IPS-NIHi7 (cell line): ENCODE data around the gene CDC14C.
"Not testable (repeated sequence)": the region's sequence is repeated elsewhere in the genome, so short reads cannot be mapped to it uniquely, and the experiment has no call there.

Experiments
- DNase-seq: peaks from one replicate; pipeline ENCODE4 v3.0.0; 2012; ENCODE audit warnings: mixed read lengths; ENCODE audit errors: extremely low spot score

Gene CDC14C

DNA sequence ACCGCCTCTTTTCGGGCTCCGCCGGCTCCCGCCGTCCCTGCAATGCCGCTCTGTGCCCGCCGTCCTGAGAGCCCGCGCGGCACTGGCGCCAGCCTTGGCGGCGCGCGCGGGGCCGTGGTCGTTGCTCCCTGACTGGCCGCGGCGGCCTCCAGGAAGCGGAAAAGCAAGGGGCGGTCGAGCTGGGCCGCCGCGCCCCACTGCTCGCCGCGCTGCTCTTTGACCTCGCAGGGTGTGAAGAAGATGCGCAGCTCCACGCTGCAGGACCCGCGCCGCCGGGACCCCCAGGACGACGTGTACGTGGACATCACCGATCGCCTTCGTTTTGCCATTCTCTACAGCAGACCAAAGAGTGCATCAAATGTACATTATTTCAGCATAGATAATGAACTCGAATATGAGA is at the start of gene CDC14C:
Gene CDC14C (plus strand): TSS at position 115 of the 400 bp plus-strand sequence. CDS start 126 bp downstream, at position 241.
- no peak for DNase-seq

- DNase-seq, result peak; percentile 57
Measured at GRCh38 chr7:48875045-48875916, 49.1 kb upstream of the CDC14C start.

- DNase-seq, result no peak
Measured at GRCh38 chr7:48876087-48876486, 48.3 kb upstream of the CDC14C start.

DNA sequence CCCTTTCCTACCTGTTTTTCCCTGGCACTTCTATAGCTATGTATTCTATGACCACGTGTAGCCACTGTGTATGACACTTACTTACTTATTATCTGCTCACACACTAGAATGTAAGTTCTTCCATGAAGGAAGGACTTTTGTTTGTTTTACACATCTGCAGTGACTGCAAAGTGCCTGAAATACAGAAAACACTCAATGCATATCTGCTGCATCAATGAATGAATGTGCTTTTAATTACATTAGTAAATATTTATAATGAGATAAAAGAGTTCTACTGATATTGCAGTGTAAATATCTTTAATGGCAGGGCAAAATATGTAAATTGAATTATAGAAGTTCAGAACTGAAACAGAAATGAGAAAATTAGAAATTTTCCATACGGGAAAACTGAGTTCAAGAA is 43.5 kb upstream of the CDC14C start:
- DNase-seq, result no peak

DNA sequence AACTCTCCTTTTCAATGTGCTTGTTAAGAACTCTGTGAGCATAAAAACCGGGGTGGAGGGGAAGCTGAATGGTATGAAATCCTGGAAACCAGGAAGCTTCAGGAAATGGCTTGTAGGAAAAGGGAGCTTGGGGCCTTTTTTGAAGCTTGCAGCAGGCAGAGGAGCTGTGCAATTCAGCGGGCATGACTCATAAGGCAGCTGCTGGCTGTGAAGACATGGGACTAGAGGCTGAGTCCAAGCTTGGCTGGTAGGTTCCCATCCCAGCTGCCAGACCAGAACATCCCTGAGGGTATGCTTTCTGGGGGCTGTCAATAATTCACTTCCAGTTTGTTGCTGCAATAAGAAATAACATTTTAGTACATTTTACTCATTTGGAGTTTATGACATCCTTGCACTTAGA is 36.8 kb upstream of the CDC14C start:
- DNase-seq, result peak; percentile 21

DNA sequence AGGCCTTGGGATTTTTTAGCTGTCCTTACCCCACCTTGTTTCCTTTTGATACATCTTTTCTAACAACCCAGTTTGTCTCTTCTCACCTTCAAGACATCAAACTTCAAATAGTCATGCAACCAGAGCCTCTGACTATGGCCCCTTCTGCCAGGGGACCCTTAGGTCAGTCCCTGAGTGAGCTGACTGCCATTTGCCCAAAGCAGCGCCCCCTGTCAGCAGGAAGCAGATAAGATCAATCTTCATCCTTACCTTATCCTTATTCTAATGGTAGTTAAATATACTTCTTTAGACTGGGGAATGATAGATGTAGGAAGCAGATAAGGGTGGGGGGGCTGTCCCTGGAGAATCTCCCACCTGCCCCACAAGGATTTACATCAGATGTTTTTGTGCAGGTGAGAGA is 29.8 kb upstream of the CDC14C start:
- DNase-seq, result no peak

GRCh38 chr7:48899932-48900331 is 24.4 kb upstream of the CDC14C start:
- DNase-seq, result no peak

DNA sequence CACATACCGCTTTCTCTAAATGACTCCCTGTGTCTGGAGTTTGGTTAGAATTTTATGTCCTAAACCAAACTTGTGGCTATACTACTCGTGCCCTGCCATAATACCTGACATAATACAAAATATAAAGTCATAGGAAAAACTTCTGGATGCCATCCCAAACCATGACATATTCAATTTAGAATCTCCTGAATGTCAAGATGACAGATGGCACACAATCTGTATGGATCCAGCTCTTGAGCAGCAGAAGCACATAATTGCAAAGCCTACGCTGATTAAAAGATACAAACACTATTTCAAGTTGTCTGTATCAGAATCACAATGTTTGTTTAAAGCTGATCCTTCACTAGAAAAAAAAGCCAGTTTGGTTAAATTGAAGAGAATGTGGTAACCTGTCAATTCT is 22.4 kb upstream of the CDC14C start:
- no peak for DNase-seq

DNA sequence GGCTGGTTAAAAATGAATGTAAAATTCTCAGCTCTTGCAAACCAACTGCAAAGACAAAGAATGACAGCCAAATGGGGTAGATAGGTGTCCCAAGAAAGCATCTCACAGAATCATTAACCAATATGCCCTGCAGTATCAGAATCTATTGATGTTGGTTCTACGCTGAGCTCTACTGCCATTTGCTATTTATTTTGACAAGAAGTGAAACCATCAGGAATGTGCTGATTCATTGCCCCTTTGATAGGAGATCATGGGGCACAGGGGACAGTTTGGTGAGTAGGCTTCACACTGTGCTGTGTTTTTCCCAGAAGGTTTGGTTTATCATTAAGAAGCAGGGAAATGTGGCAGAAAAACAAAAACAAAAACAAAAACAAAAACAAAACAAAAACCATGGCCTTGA is 19.4 kb upstream of the CDC14C start:
- no peak for DNase-seq

DNA sequence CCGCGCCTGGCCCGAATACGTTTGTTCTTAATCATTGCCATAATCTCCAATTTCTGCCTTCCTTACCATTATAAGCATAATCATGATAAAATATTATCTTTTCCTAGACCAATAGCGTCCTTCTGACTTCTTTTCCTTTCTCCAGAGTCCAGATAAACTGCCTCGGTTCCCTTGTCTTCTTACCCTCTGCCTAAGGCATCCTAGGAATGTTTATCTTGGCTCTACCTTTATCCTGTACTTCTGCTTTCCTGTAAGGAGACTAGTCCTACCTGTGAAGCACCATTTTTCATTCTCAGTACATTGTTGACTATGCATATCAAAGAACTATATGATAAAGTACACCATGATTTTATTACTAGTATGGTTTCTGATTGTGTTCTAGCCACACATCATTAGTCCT is 18.7 kb upstream of the CDC14C start:
- not testable (repeated sequence) for DNase-seq

GRCh38 chr7:48909887-48910286 is 14.5 kb upstream of the CDC14C start:
- not testable (repeated sequence) for DNase-seq

DNA sequence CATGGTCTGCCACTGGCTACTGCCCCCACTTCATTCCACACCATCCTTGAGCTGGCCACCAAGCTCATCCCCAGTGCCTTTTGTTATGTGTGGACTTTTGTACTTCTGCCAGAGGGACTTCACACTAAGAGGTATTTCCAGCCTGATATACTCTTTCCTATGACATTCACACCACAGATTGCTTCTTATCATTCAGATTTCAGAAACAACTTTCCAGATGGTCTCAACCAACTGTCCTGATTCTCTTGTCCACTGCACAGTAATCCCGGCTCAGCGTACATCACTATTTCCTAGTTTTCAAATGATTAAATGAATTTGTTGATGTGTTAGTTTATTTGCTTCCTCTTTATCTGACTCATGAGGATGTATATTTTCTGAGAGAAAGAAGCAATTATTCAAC is 7.1 kb downstream of the CDC14C start:
- DNase-seq, result no peak

- DNase-seq, result no peak
Measured at GRCh38 chr7:48932126-48932910, 8.0 kb downstream of the CDC14C start.

GRCh38 chr7:48933549-48934085 is 9.3 kb downstream of the CDC14C start:
- no peak for DNase-seq

GRCh38 chr7:48938539-48939295 is 14.4 kb downstream of the CDC14C start:
- no peak for DNase-seq

DNA sequence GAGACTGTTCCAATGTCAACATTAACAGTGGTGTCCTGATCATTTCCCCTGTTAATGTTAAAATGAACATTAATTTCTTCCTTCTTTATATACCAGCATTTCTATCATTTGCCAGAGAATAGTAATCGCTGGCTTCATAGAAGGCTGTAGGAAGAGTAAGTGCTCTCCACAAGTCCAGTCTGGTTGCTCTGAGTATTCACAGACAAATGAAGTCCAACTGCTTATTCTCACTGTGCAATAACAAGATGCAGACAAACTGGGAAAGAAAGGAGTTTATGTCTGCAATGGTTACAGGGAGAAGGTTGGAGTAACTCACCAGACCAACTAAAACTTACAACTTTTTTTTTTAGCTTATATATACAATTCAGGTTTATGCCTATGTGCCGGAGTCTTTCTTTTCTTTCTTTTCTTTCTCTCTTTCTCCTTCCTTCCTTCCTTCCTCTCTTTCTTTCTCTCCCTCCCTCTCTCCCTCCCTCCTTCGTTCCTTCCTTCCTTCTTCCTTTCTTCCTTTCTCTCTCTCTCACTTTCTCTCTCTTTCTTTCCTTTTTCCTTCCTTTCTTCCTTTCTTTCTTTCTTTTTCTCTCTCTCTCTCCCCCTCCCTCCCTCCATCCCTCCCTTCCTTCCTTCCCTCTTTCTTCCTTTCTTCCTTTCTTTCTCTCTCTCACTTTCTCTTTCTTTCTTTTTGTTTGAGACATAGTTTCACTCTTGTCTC is 19.1 kb downstream of the CDC14C start:
- DNase-seq, result no peak

- no peak for DNase-seq
Measured at GRCh38 chr7:48955916-48956315, 31.6 kb downstream of the CDC14C start.

- DNase-seq, result no peak
Measured at GRCh38 chr7:48959676-48960075, 35.3 kb downstream of the CDC14C start.

DNA sequence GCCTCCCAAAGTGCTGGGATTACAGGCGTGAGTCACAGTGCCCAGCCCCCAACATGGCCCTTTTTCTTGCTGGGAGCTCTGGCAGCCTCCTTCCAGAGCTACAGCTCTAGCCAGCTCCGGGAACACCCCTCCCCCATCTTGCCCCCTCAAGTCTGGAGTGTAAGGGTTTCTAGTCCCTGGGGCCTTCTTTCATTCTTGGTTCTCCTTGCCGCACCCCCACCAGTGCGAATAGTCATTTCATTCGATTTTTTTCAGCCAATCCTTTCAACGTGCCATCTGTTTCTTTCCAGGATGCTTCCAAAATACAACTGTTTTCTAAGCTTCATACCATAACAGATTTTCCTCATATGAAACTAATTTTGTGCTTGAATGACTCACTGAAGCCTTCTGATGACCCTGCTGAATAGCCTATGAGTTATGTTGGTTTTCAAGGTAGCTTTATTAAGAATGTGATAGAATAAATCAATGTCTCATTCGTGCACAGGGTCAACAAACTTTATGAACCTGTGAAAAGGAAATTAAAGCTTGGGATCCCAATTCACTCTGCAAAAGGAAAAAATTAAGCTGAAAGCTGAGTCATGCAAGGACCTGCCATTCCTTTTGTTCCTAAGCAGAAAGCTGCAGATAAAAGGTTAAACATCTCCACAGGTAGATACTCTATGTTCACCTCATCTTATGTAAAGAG is 38.6 kb downstream of the CDC14C start:
- DNase-seq, result peak; percentile 31

DNA sequence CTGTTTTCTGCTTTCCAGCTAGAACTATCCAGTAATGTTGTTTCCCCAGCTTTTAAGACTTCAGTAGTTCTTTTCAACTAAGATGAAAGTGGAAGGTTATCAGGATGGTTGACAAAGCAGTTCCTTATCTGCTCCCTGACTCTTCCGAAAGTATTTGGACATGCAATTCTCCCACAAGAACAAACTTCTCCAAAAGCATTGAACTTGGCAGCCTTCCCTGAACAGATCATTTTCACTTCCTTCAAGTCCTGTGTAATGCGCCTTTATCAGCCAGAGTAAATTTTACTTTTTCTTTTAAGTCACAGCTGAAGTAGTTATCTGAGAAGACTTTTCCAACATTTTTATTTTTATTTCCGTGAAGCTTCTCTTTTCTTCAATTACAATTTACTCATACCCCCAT is 39.7 kb downstream of the CDC14C start:
- DNase-seq, result no peak

DNA sequence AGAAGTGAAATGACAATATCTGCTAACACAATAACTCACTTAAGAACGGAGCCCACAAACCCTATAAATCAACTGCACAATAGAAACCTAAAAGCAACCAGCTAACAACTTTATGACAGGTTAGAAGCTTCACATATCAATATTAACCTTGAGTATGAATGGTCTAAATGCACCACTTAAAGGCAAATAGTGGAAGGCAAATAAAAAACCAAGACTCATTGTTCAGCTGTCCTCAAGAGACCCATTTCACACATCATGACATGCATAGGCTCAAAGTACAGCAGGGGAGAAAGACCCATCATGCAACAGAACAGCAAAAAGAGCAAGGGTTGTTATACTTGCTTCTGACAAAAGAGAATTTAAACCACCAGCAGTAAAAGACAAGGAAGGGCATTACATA is 46.8 kb downstream of the CDC14C start:
- no peak for DNase-seq
